Right hindlimb (tissue), 1 donor: Measurements from ENCODE around the gene SNTB2.
A peak's percentile ranks its signal among the peaks of the same experiment; 100 is the strongest.

Experiments
- DNase-seq: peaks from one replicate; pipeline ENCODE4 v3.0.0-alpha.2; 2018

Gene SNTB2

GRCh38 chr16:69321080-69321479 is 134.1 kb downstream of the SNTB2 start:
- DNase-seq: no peak

GRCh38 chr16:69322343-69322742 is 135.4 kb downstream of the SNTB2 start:
- no peak for DNase-seq

- no peak for DNase-seq
These were observed 136.5 kb downstream of the SNTB2 start for GRCh38 chr16:69323415-69323814.

GRCh38 chr16:69324013-69324531 is 137.1 kb downstream of the SNTB2 start:
- DNase-seq: no peak

GRCh38 chr16:69324585-69325253 is 137.8 kb downstream of the SNTB2 start:
- DNase-seq: no peak

GRCh38 chr16:69325784-69326171 is 138.8 kb downstream of the SNTB2 start:
- DNase-seq: no peak

- no peak for DNase-seq
These were observed 139.4 kb downstream of the SNTB2 start for GRCh38 chr16:69326172-69326873.

- no peak for DNase-seq
These were observed 140.8 kb downstream of the SNTB2 start for GRCh38 chr16:69327585-69328310.

GRCh38 chr16:69328854-69329316 is 141.9 kb downstream of the SNTB2 start:
- no peak for DNase-seq

- no peak for DNase-seq
These were observed 142.7 kb downstream of the SNTB2 start for GRCh38 chr16:69329369-69330285.

GRCh38 chr16:69330286-69331109 is 143.5 kb downstream of the SNTB2 start, which contains the start of gene PDF:
PDF (minus strand) TSS chr16:69330588; CDS start chr16:69330570, 18 bp downstream.
- DNase-seq: peak; percentile 97

GRCh38 chr16:69334696-69335095 is 147.7 kb downstream of the SNTB2 start:
- no peak for DNase-seq

GRCh38 chr16:69338557-69339288 is 151.8 kb downstream of the SNTB2 start:
- no peak for DNase-seq

- peak; percentile 98 for DNase-seq
These were observed 152.5 kb downstream of the SNTB2 start, which contains the start of the genes COG8 and NIP7 for GRCh38 chr16:69339289-69340094. COG8 (minus strand) TSS chr16:69339564; CDS start chr16:69339552, 12 bp downstream. NIP7 (plus strand) TSS chr16:69339772; CDS start chr16:69339830, 58 bp downstream.

- no peak for DNase-seq
These were observed 153.2 kb downstream of the SNTB2 start for GRCh38 chr16:69340095-69340644.

- DNase-seq: no peak
These were observed 157.2 kb downstream of the SNTB2 start for GRCh38 chr16:69344171-69344570.

- DNase-seq: no peak
These were observed 159.0 kb downstream of the SNTB2 start for GRCh38 chr16:69345923-69346322.

- DNase-seq: no peak
These were observed 159.7 kb downstream of the SNTB2 start for GRCh38 chr16:69346683-69347082.

- DNase-seq: no peak
These were observed 161.3 kb downstream of the SNTB2 start for GRCh38 chr16:69348222-69348621.
